GM18951 (cell line): ENCODE measurements around the gene HS2ST1.

ENCODE experiments used
- POLR2A ChIP-seq: IDR thresholded peaks from 4 replicates; pipeline ENCODE4 v1.6.1; 2011; ENCODE audit warnings: mild to moderate bottlenecking; ENCODE audit not compliant: insufficient read length, insufficient read depth; ENCODE audit errors: extremely low read depth
- in situ Hi-C: fragments of 300-500 bp; cut with MboI; formaldehyde crosslinking; loops from one replicate; pipeline ENCODE4 v1.12.0; 2022; ENCODE audit warnings: low sequenced_read_pairs, mixed read lengths, inconsistent platforms; ENCODE audit not compliant: unreplicated experiment

Gene HS2ST1

DNA sequence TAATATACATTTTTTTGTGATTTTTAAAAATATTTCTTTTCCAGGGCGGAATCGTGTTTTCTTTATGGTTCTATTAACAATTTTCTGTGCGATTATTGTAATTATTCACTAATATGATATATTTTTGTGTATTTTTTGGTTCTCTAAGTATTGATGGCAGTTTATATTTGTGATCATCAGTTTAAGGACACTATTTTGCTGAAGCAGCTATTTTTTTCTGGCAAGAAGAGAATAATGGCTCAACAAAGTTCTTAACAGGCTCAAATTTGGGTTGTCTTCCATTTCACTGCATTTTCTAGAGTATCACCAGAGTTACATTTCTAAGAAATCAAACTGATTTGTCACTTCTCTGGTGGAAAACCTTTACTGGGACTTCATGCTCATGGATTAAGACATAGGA, 178.4 kb downstream of the HS2ST1 start:
- in situ Hi-C loops = no loop called here
- no peak for TF ChIP-seq POLR2A

DNA sequence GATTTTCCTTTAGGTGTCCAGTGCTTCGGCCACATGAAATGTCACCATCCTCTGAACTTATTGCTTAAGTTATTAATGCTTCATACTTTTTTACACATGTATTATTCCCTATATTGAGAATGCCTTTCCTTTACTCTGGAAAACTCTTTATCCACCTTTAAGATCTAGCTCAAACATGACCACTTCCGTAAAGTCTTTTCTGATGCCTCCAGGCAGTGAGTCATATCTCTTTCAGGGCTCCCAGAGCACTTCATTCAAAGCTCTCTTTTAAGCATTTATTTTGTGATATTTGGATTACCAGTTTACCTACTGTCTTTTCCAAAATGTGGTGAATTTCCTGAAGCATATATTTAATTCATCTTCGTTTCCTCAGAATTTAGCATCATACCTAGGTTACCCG, 178.9 kb downstream of the HS2ST1 start:
- no peak for TF ChIP-seq POLR2A
- in situ Hi-C loops = no loop called here

DNA sequence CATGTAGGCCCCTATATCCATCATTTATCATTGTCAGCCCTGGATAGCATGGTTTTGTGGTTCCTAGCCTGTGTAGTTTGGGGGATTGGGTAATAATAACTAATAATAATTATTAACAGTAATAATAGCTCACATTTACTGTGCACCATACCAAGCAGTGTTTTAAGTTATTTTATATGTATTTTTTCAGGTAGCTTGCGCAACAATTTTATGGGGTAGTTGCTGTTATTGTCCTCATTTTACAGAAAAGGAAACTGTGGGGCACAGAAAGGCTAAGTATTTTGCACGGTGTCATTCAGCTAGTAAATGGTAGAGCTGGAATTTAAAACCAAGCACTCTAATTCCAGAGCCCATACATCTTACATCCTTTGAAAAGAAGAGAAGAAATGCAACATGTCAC, 179.8 kb downstream of the HS2ST1 start:
- in situ Hi-C loops = no loop called here
- no peak for TF ChIP-seq POLR2A

DNA sequence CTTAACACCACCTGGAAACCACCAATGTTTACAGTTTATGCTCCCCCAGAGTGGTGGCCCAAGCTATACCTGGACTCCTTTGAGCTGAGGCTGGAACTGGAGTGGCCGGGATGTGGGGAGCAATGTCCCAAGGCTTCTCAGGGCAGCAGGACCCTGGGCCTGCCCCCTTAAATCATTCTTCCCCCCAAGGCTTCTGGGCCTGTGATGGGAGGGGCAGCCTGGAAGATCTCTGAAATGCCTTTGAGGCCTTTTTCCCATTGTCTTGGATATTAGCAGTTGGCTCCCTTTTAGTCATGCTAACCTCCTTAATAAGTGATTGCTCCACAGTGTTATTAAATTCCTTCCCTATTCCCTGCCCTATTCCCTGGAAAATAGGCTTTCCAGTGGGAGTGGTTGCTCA, 185.8 kb downstream of the HS2ST1 start:
- no peak for TF ChIP-seq POLR2A
- in situ Hi-C loops = no loop called here

DNA sequence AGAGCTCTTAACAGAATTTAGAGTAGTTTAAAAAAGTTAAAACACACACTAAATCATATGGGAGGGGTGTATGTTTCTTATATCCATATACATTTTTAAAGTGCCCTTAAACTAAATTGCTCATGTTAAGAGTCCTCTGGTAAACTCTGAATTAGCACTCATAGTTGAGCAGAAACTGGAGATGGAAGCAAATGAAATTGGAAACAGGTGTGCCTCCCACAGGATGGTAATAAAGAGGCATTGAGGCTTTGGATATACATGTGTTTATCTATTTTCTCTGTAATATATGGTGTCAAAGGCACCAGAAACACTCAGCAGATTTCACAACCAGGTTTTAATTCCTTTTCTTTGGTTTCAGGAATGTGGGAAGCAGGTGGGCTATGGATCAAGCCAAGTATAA, 188.6 kb downstream of the HS2ST1 start:
- in situ Hi-C loops = no loop called here
- TF ChIP-seq POLR2A = no peak

DNA sequence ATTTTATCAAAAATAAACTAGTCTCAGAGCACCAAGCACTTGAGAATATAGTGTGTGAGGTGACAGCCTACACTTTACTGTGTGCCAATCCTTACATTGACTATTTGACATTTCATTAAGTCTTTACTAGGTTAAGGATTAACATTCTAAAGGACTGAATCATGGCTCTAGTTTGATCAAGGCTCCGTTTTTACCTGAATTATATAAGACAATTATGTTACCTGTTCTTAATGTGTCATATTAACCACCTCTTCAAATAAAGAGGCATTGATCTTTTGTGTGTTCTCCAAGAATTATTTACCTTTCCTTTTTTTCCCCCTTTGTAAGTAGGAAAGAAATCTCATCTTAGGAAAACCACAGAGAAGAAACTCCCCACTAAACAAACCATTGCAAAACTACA, 189.7 kb downstream of the HS2ST1 start:
- no peak for TF ChIP-seq POLR2A
- in situ Hi-C loops = no loop called here

DNA sequence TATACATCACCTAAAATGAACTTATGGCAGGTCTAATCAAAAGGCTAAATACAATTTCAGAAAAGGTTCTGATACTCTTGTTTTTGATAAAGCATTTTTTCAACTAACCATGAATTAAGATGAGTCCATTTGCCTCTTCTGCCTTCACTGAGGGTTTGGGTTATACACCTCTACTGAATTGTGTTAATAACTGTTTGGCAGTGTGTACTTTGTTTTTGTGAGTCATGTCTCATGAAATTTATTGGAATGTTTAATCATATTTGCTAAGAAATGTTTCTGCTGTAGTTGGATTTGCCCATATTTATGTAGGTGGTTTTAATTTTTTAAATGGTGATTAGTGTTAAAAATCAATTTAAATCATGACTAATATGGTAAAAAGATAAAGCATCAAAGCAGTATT, 190.5 kb downstream of the HS2ST1 start:
- TF ChIP-seq POLR2A = no peak
- in situ Hi-C loops = no loop called here

DNA sequence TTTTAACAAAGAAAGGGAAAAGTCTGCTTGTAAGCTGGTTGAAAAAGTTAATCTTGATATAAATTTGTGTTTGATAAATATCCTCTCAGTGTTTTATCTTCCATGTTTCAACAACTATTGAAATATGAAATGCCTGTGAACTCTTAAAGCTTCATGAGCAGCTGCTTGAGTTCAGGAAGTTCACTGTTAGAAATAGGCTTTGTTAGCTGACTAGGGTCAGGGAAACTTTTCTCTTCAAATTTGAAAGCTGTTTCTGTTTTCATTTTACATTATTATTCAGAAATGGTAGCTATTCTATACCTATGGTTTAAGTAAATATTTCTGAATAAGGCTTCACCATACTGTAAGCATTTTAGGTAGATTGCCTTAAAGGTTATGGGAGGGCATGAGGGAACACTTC, 191.7 kb downstream of the HS2ST1 start:
- in situ Hi-C loops = no loop called here
- no peak for TF ChIP-seq POLR2A

DNA sequence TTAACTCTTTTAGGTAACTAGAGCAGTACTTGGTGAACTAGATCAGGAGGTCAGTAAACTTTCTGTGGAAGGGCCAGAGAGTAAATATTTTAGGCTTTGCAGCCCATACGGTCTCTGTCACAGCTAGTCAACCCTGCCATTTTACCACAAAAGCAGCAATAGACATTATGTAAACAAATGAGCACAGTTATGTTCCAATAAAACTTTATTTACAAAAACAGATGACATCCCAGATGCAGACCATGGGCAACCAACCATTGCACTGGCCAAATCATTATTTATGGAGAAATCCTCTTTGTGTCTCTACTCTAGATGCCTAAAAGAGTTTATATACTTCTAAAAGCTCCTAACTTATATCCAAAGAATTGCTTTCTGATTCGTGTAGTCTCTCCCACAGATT, 192.4 kb downstream of the HS2ST1 start:
- in situ Hi-C loops = no loop called here
- no peak for TF ChIP-seq POLR2A

DNA sequence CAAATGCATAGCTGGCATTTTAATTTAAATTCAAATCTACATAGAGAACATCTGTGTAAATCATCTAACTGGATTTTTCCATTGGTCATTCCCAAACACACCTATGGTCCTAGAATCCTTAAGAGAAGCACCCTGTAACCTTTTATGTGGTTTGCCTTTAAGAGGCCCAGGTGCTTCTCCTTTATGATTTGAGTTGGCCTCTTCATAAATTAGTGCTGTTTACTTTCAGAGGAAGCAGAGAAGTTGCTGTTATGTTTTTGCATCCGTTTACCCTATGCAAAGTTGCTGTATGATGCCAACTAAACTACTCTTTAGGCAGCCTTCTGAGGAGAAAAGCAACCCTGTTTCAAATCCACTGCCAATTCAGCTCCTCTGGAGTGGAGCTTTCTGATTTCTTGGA, 193.8 kb downstream of the HS2ST1 start:
- TF ChIP-seq POLR2A = no peak
- in situ Hi-C loops = no loop called here

DNA sequence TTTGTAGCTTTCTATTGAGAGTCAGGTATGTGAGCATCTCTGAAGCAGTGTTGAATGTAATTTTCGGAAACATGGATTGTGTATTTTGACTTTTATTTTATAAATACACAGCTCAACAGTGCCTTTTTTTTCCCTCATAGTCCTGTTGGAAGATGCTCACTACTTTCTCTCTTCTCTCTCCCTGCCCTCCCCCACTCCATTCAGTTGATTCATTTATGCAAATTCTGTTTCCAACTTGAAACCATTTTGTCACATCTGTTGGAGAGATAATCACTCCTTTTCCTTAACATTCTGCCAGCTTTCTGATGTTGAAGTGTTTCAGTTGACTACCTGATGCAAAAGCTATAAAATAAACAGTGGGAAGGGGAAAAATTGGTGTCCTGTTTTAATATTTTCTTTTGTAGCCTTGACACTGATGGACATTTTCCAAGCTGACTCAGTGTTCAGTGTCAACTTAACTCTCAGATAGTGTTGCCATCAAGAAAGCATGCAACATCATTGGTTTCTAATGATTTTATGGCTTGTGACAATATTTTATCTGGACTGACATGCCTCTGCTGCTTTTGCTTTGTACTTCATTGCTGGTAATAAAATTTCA, 194.5 kb downstream of the HS2ST1 start:
- TF ChIP-seq POLR2A = no peak
- in situ Hi-C loops = no loop called here

DNA sequence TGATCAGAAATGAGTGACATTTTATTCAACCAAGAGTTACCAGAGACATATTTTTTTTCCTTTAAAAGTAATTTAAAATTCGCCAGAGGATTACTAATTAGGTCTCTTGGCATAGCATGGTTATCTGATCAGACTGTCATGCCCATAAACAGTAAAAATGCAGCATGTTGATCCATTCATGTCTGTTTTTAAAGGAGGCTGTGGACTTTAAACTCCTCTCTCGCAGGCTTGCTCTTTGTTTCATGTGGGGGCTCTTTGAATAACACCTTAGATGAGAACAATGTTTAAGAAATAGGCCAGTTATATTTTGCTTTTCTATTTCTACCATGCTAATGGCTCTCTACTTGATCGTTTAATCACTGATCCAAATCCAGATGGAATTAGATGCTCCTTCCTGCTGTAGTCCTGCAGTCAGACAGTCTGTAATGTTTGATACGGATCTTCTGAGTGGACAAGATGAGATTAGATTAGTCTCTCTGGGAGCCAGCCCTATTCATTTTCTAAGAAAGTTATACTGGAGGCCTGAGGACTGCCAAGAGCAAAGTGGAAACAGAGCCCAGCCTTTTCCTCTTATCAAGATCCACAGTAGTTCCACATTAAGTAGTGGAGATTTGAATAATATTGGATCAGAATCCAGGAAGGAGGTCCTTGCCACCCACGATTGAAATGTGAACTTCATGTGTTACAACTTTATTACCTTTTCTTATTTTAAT, 197.4 kb downstream of the HS2ST1 start:
- no peak for TF ChIP-seq POLR2A

DNA sequence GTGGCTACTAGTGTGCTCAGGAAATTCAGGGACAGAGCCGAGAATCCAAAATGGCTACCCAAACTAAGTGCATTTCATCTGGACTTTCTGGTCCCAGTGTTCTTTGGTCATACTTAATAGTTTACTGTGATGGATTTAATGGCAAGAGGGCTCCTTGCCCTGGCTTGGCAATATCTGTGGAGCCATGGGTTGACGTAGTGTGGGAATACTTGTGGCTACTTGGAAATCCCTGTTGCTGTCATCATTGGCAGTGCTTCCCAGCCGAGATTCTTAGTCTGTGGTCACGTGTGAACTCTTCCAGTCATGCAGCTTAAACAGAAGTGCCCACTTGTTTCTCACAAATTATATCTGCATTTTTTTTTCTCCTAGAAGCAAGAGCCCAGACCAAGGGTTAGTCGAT, 198.9 kb downstream of the HS2ST1 start:
- TF ChIP-seq POLR2A = no peak
- in situ Hi-C loops = no loop called here

More for the DNA sequence above, 197.4 kb downstream of the HS2ST1 start:
- in situ Hi-C loops = no loop called here

DNA sequence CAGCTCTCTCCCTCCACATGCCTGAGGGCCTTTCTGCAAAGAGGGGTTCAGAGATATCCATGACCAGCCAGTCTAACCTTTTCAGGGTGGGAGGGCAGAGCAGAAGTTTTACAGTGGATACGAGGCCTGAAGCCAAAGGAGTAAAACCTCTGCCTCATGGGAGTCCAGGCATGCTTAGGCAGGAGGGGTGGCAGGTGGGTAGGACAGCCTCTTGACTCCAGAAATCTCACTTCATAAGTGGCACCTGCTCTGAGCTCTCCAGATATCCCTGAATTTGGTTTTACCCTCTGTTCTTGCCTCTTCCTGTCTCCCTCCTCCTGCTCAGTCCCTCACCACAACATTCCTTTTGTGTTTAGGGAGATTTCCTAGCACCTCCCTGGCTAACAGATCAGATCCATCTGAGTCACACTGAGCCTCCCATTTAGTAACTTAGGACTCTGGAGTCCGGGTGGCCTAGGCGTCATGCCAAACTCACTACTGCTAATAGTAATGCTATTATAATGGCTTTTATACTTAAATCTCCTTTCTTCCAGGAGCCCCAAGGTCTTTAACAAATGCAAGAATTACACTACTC, 201.0 kb downstream of the HS2ST1 start:
- in situ Hi-C loops = no loop called here
- TF ChIP-seq POLR2A = no peak
